ENCODE measurements around the gene C1QTNF2. TPM values are rescaled to one million over a fixed set of nuclear protein-coding genes. Genes with fewer than 3 reads are reported as not detected.
"Not testable (repeated sequence)": the region's sequence is repeated elsewhere in the genome, so short reads cannot be mapped to it uniquely, and the experiment has no call there.

Gene C1QTNF2
- total RNA-seq, 1 donor from 2014 or later = 0.62 TPM

DNA sequence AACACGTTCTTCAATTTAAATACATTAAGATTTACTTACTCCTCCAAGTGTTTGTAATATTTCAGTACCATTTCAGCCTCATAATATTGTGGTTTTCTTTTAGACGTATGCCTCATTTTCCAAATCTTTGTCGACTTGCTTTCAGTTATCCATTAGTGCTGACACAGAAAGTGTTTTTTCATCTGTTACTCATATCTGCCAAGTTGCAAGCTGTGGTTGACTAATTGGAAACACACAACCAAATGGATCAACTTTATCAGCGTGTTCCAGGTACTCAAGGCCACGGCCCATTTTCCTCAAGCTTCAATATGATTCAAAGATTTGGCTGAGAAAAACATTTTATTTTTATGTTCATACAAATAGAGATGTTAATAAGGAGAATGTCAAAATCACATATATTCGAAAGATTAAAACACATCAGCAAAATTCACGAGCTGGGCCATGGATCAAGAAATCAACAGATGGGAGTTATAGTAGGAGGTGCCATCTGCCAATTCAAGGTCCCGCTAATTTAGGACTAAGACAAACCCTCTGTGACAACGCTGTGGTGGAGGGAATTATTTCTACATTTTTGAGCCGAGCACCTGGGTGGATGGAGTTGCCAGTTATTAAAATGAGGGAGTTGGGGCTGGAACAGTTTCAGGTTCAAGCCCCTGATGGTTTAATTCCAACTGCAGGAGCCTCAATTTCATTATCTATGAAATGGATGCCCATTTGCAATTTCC lies 30.9 kb downstream of the C1QTNF2 start:
- Mint-ChIP-seq H3K27ac (ENCODE audit: unreplicated experiment) (no peak overlapping the region), H3K27me3 (ENCODE audit: low read depth) (no peaks in the 10 kb centered on the region), H3K4me3 (ENCODE audit: unreplicated experiment) (no peak overlapping the region), H3K36me3 (ENCODE audit: low read depth) (no peaks in the 10 kb centered on the region), H3K9me3 (ENCODE audit: low read depth) (no peaks in the 10 kb centered on the region), H3K4me1 (ENCODE audit: low read depth) (no peaks in the 10 kb centered on the region)
- no peak for DNase-seq (ENCODE audit: low spot score)
- TF ChIP-seq, protein P1, sequence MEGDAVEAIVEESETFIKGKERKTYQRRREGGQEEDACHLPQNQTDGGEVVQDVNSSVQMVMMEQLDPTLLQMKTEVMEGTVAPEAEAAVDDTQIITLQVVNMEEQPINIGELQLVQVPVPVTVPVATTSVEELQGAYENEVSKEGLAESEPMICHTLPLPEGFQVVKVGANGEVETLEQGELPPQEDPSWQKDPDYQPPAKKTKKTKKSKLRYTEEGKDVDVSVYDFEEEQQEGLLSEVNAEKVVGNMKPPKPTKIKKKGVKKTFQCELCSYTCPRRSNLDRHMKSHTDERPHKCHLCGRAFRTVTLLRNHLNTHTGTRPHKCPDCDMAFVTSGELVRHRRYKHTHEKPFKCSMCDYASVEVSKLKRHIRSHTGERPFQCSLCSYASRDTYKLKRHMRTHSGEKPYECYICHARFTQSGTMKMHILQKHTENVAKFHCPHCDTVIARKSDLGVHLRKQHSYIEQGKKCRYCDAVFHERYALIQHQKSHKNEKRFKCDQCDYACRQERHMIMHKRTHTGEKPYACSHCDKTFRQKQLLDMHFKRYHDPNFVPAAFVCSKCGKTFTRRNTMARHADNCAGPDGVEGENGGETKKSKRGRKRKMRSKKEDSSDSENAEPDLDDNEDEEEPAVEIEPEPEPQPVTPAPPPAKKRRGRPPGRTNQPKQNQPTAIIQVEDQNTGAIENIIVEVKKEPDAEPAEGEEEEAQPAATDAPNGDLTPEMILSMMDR (IDR thresholded peaks at IDR 0.05) = no peak

DNA sequence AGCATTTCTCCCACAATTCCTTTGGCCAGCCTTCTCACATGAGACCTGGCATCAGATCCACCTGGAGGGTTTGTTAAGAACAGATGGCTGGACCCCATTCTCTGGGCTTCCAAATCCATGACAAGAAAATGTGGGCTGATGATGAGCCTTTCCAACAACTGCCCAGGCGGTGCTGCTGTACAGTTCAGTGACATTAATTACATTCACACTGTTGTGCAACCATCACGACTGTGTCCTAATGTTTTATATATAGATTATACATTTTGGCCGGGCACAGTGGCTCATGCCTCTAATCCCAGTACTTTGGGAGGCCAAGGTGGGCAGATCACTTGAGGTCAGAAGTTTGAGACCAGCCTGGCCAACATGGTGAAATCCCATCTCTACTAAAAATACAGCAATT lies 35.7 kb downstream of the C1QTNF2 start:
- not testable (repeated sequence) for H3K27ac Mint-ChIP-seq (ENCODE audit: unreplicated experiment); H3K27me3 Mint-ChIP-seq (ENCODE audit: low read depth); H3K4me1 Mint-ChIP-seq (ENCODE audit: low read depth); H3K9me3 Mint-ChIP-seq (ENCODE audit: low read depth); H3K4me3 Mint-ChIP-seq (ENCODE audit: unreplicated experiment); DNase-seq (ENCODE audit: low spot score); H3K36me3 Mint-ChIP-seq (ENCODE audit: low read depth)

DNA sequence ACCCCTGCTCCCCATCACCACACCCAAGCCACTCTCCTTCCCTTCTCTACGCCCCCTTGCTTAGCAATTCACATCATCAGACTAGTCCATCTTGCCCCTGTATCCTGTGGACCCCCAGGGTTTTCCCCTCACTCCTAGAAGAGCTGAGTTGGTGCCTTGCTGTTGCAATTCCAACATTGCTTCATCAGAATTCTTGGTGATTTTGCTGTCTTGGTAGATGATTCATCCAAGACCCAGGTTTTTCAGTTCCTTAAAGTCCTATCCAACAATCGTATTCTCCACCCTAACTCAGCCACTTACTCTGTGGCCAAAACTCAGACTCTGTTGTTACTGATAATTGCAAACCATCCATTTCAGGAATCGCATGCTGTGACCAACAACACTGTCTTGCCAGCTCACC lies 36.7 kb downstream of the C1QTNF2 start:
- Mint-ChIP-seq H3K36me3 (ENCODE audit: low read depth) (no peaks in the 10 kb centered on the region), H3K9me3 (ENCODE audit: low read depth) (no peaks in the 10 kb centered on the region), H3K4me3 (ENCODE audit: unreplicated experiment) (no peak overlapping the region), H3K27ac (ENCODE audit: unreplicated experiment) (no peak overlapping the region), H3K27me3 (ENCODE audit: low read depth) (no peaks in the 10 kb centered on the region), H3K4me1 (ENCODE audit: low read depth) (no peaks in the 10 kb centered on the region)
- DNase-seq (ENCODE audit: low spot score) = no peak
- TF ChIP-seq, protein P1 (IDR thresholded peaks at IDR 0.05) = no peak

DNA sequence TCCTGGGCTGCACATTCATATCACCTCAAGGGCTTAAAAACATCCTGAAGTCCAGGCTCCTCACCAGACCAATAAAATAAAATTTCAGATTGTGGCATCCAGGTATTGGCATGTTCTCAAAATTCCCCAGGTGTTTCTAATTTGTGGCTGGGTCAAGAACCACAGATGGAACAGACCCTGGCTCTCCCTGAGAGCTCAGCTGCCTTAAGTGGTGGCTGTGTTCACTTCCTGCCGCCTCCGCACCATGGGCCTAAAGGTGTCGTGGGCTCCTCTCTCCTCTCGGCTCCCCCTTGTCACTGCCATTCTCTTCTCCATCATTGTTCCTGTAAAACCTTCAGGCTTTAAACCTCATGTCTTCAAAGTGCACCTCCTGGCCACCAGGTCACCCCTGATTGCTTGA lies 40.2 kb downstream of the C1QTNF2 start:
- Mint-ChIP-seq H3K27me3 (ENCODE audit: low read depth) (no peaks in the 10 kb centered on the region), H3K36me3 (ENCODE audit: low read depth) (no peaks in the 10 kb centered on the region)

DNA sequence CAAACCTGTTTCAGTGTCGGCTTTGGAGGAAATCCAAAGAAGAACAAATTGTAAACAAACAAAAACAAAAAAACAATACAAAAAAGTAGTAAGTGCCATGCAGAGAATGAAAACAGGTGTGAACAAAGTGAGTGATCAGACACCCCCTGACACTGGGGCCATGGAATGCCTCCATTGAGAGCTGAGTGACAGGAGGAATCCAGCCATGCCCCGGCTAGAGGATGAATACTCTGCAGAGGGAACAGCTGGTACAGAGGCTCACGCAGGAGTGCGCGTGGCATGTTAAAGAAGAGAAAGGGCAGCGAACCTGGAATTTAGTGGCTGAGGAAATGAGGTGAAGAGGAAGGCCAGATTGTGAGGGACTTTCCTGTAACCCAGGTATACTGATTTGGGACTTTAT lies 42.6 kb downstream of the C1QTNF2 start:
- no peak for DNase-seq (ENCODE audit: low spot score)
- no peaks in the 10 kb centered on the region for H3K9me3 Mint-ChIP-seq (ENCODE audit: low read depth)
- no peaks in the 10 kb centered on the region for H3K27me3 Mint-ChIP-seq (ENCODE audit: low read depth)
- TF ChIP-seq, protein P1 (IDR thresholded peaks at IDR 0.05) = no peak
- no peaks in the 10 kb centered on the region for H3K4me1 Mint-ChIP-seq (ENCODE audit: low read depth)
- H3K36me3 Mint-ChIP-seq (ENCODE audit: low read depth) = no peaks in the 10 kb centered on the region
- H3K4me3 Mint-ChIP-seq (ENCODE audit: unreplicated experiment) = no peak overlapping the region
- no peak overlapping the region for H3K27ac Mint-ChIP-seq (ENCODE audit: unreplicated experiment)

More for the DNA sequence above, 40.2 kb downstream of the C1QTNF2 start:
- Mint-ChIP-seq H3K27ac (ENCODE audit: unreplicated experiment) (no peak overlapping the region), H3K4me3 (ENCODE audit: unreplicated experiment) (no peak overlapping the region), H3K9me3 (ENCODE audit: low read depth) (no peaks in the 10 kb centered on the region), H3K4me1 (ENCODE audit: low read depth) (no peaks in the 10 kb centered on the region)
- no peak for DNase-seq (ENCODE audit: low spot score)
- TF ChIP-seq, protein P1 (IDR thresholded peaks at IDR 0.05) = no peak

DNA sequence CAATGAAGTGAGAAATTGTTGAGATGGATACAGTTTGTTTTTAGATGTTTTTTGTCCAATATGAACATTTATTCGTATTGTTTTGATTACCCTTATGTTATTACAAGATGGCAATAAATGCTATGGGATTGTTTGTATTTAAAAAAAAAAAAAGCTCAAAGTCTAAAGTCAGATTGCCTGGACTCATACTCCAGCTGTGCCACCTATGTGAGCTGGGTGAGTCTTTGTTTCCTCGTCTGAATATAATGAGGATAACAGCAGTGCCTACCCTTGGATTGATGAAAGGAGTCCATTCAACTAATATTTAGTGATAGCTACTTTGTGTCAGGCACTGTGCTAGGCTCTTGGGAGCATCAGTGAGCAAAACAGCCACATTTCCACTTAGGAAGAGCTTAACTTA lies 43.4 kb downstream of the C1QTNF2 start:
- TF ChIP-seq, protein P1 (IDR thresholded peaks at IDR 0.05) = no peak
- Mint-ChIP-seq H3K27ac (ENCODE audit: unreplicated experiment) (no peak overlapping the region), H3K9me3 (ENCODE audit: low read depth) (no peaks in the 10 kb centered on the region), H3K4me3 (ENCODE audit: unreplicated experiment) (no peak overlapping the region), H3K36me3 (ENCODE audit: low read depth) (no peaks in the 10 kb centered on the region), H3K27me3 (ENCODE audit: low read depth) (no peaks in the 10 kb centered on the region), H3K4me1 (ENCODE audit: low read depth) (no peaks in the 10 kb centered on the region)
- no peak for DNase-seq (ENCODE audit: low spot score)
